ENCODE measurements around the gene NAALADL2. TPM values are rescaled to one million over a fixed set of nuclear protein-coding genes. Genes with fewer than 3 reads are reported as not detected.

Gene NAALADL2
- total and polyA plus RNA-seq, 2 donors (not counting 1 experiment from before 2014, with no cell fraction given) = 8.8 to 11.6 TPM

- H3K4me3 ChIP-seq (replicated peaks in 1 of 4; ENCODE audit: control extremely low read depth in 1 of 4, insufficient read depth in 1 of 4, low read depth in 3 of 4, low read length in 4 of 4) = no peak overlapping the region
- H3K4me2 ChIP-seq (ENCODE audit: extremely low read depth, insufficient read depth, low read length) = no peak overlapping the region
- TF ChIP-seq CTCF (conservative IDR thresholded peaks at IDR 0.05 in 1 of 2, IDR thresholded peaks at IDR 0.05 in 1 of 2; ENCODE audit: low read depth in 1 of 2, low read length in 2 of 2) (no peak), EZH2 (IDR thresholded peaks at IDR 0.05; ENCODE audit: low read length, missing control alignments) (no peak)
- H3K79me2 ChIP-seq (ENCODE audit: control insufficient read depth, insufficient read depth, low read length) = no peaks in the 10 kb centered on the region
- H3K9ac ChIP-seq (ENCODE audit: insufficient read depth, low read length) = no peak overlapping the region
- no peaks in the 10 kb centered on the region for H3K36me3 ChIP-seq (ENCODE audit: control insufficient read depth, insufficient read depth, low read length)
- no peaks in the 10 kb centered on the region for H3K4me1 ChIP-seq (ENCODE audit: control insufficient read depth, extremely low read depth, insufficient read depth, low read length)
- H3K27ac ChIP-seq (ENCODE audit: insufficient read depth, low read length) = no peak overlapping the region
- H4K20me1 ChIP-seq (ENCODE audit: control insufficient read depth, extremely low read depth, insufficient read depth, low read length) = no peaks in the 10 kb centered on the region
- no peaks in the 10 kb centered on the region for H3K27me3 ChIP-seq (ENCODE audit: control insufficient read depth, insufficient read depth, low read length)
- no peak for DNase-seq (ENCODE audit: low read depth in 2 of 2)
- no peak overlapping the region for H2AFZ ChIP-seq (ENCODE audit: low read length)
- H3K9me3 ChIP-seq (ENCODE audit: control insufficient read depth, insufficient read depth, low read depth, low read length) = no peaks in the 10 kb centered on the region
Observed at GRCh38 chr3:175648899-175649298, 789.8 kb downstream of the NAALADL2 start.

- Histone ChIP-seq H3K36me3 (ENCODE audit: control insufficient read depth, insufficient read depth, low read length) (no peaks in the 10 kb centered on the region), H3K4me3 (replicated peaks in 1 of 4; ENCODE audit: control extremely low read depth in 1 of 4, insufficient read depth in 1 of 4, low read depth in 3 of 4, low read length in 4 of 4) (peak overlapping the region in 3 of 4 experiments; percentile 3 to 55 (median 33)), H3K4me2 (ENCODE audit: extremely low read depth, insufficient read depth, low read length) (peak overlapping the region; percentile 79), H3K9me3 (ENCODE audit: control insufficient read depth, insufficient read depth, low read depth, low read length) (no peaks in the 10 kb centered on the region), H2AFZ (ENCODE audit: low read length) (peak overlapping the region; percentile 42), H3K79me2 (ENCODE audit: control insufficient read depth, insufficient read depth, low read length) (no peaks in the 10 kb centered on the region), H3K27me3 (ENCODE audit: control insufficient read depth, insufficient read depth, low read length) (no peaks in the 10 kb centered on the region), H3K27ac (ENCODE audit: insufficient read depth, low read length) (no peak overlapping the region), H4K20me1 (ENCODE audit: control insufficient read depth, extremely low read depth, insufficient read depth, low read length) (no peaks in the 10 kb centered on the region), H3K4me1 (ENCODE audit: control insufficient read depth, extremely low read depth, insufficient read depth, low read length) (no peaks in the 10 kb centered on the region), H3K9ac (ENCODE audit: insufficient read depth, low read length) (no peak overlapping the region)
- no peak for TF ChIP-seq CTCF (conservative IDR thresholded peaks at IDR 0.05 in 1 of 2, IDR thresholded peaks at IDR 0.05 in 1 of 2; ENCODE audit: low read depth in 1 of 2, low read length in 2 of 2)
- TF ChIP-seq EZH2 (IDR thresholded peaks at IDR 0.05; ENCODE audit: low read length, missing control alignments) = no peak
- DNase-seq (ENCODE audit: low read depth in 2 of 2) = peak in 1 of 2 donors; percentile 55
Observed at GRCh38 chr3:175651716-175652115, 792.6 kb downstream of the NAALADL2 start.

- H3K27me3 ChIP-seq (ENCODE audit: control insufficient read depth, insufficient read depth, low read length) = no peaks in the 10 kb centered on the region
- no peak for DNase-seq (ENCODE audit: low read depth in 2 of 2)
- H3K36me3 ChIP-seq (ENCODE audit: control insufficient read depth, insufficient read depth, low read length) = no peaks in the 10 kb centered on the region
- no peak overlapping the region for H3K4me2 ChIP-seq (ENCODE audit: extremely low read depth, insufficient read depth, low read length)
- no peak for TF ChIP-seq CTCF (conservative IDR thresholded peaks at IDR 0.05 in 1 of 2, IDR thresholded peaks at IDR 0.05 in 1 of 2; ENCODE audit: low read depth in 1 of 2, low read length in 2 of 2)
- no peak for TF ChIP-seq EZH2 (IDR thresholded peaks at IDR 0.05; ENCODE audit: low read length, missing control alignments)
- no peaks in the 10 kb centered on the region for H4K20me1 ChIP-seq (ENCODE audit: control insufficient read depth, extremely low read depth, insufficient read depth, low read length)
- no peak overlapping the region for H3K9ac ChIP-seq (ENCODE audit: insufficient read depth, low read length)
- no peaks in the 10 kb centered on the region for H3K4me1 ChIP-seq (ENCODE audit: control insufficient read depth, extremely low read depth, insufficient read depth, low read length)
- H3K79me2 ChIP-seq (ENCODE audit: control insufficient read depth, insufficient read depth, low read length) = no peaks in the 10 kb centered on the region
- H3K9me3 ChIP-seq (ENCODE audit: control insufficient read depth, insufficient read depth, low read depth, low read length) = no peaks in the 10 kb centered on the region
- no peak overlapping the region for H2AFZ ChIP-seq (ENCODE audit: low read length)
- H3K4me3 ChIP-seq (replicated peaks in 1 of 4; ENCODE audit: control extremely low read depth in 1 of 4, insufficient read depth in 1 of 4, low read depth in 3 of 4, low read length in 4 of 4) = no peak overlapping the region
- no peak overlapping the region for H3K27ac ChIP-seq (ENCODE audit: insufficient read depth, low read length)
Observed at GRCh38 chr3:175655351-175655750, 796.2 kb downstream of the NAALADL2 start.
